SJSA1 (cell line): ENCODE results near the gene FBXL5. TPM values are rescaled to one million over a fixed set of nuclear protein-coding genes. Genes with fewer than 3 reads are reported as not detected.

ENCODE experiments used
- DNase-seq, 2 experiments: peaks; one replicate each; pipeline ENCODE4 v3.0.0-alpha.2; 2015 to 2020; ENCODE audit warnings: low spot score in 2 of 2, low read depth in 1 of 2
- H3K27ac ChIP-seq: fragments of 250-450 bp; sonication (Bioruptor Pico); 2 replicates; pipeline ENCODE4 v1.5.1; 2020; ENCODE audit warnings: mild to moderate bottlenecking, moderate library complexity
- H3K27me3 ChIP-seq: fragments of 250-450 bp; sonication (Bioruptor Pico); replicated peaks from 2 replicates; pipeline ENCODE4 v1.5.1; 2020; ENCODE audit warnings: mild to moderate bottlenecking, moderate library complexity
- H3K36me3 ChIP-seq: fragments of 250-450 bp; sonication (Bioruptor Pico); 2 replicates; pipeline ENCODE4 v1.5.1; 2020; ENCODE audit warnings: mild to moderate bottlenecking
- H3K4me1 ChIP-seq: fragments of 250-450 bp; sonication (Bioruptor Pico); replicated peaks from 2 replicates; pipeline ENCODE4 v1.6.1; 2021; ENCODE audit warnings: mild to moderate bottlenecking
- H3K4me3 ChIP-seq: fragments of 250-450 bp; sonication (Bioruptor Pico); 2 replicates; pipeline ENCODE4 v1.5.1; 2020; ENCODE audit warnings: mild to moderate bottlenecking
- H3K9me3 ChIP-seq: fragments of 250-450 bp; sonication (Bioruptor Pico); replicated peaks from 2 replicates; pipeline ENCODE4 v1.5.1; 2020; ENCODE audit warnings: mild to moderate bottlenecking
- total RNA-seq: library from RNA; depleted of rRNA; stranded (reverse); fragments of >200 nt; shearing (Covaris generic); gene quantifications from 2 replicates; pipeline ENCODE4 v1.2.3, GENCODE V29; 2014

Gene FBXL5
- total RNA-seq, 1 experiment from 2014 or later: 44.7 TPM

DNA sequence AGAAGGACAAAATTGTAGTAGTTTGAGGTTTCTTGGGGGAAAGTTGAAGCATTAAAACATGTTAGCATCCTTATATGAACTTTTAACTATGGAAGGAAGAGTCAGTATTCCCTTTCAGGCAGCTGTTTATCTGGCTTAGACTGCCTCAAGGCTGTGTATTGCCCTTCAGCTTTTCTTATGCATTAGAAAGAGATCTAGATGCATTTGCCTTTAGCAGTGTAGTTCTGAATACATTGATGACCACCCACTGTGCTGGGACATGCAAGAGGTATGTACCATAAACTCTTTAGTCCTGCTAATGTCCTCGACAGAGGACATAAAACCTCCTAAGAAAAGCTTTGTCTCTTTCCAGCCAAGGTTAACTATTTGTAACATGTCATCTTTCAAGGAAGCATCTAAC is 29.3 kb upstream of the FBXL5 start:
- Histone ChIP-seq H3K9me3 (no peaks in the 10 kb centered on the region), H3K36me3 (peaks cover 36% of the 10 kb centered on the region), H3K4me1 (peaks cover 14% of the 10 kb centered on the region), H3K4me3 (no peak overlapping the region), H3K27ac (no peak overlapping the region), H3K27me3 (no peaks in the 10 kb centered on the region)
- no peak for DNase-seq

DNA sequence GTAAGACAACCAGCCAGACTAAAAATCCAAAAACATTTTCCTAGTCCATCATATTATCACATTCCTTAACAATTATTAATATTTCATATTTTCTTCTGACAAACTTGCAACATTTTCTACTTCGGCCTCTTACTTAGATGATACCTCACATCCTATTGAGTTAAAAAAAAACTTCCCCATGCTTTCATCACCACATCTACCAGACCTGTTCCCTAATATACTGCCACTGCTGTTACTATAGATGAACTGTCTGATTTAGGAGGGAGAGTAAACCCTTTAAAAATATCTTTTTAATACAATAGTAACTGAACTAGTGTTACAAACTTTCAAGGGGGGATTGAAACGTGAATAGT is 28.0 kb upstream of the FBXL5 start:
- Histone ChIP-seq H3K4me3 (no peak overlapping the region; the same call in 1 of the 2 replicates), H3K4me1 (peaks cover 10% of the 10 kb centered on the region), H3K27ac (0 out of 2 replicates have a peak overlapping the region, but pooled peaks have one; percentile 91), H3K9me3 (no peaks in the 10 kb centered on the region), H3K27me3 (no peaks in the 10 kb centered on the region), H3K36me3 (peaks cover 36% of the 10 kb centered on the region)
- DNase-seq: no peak

DNA sequence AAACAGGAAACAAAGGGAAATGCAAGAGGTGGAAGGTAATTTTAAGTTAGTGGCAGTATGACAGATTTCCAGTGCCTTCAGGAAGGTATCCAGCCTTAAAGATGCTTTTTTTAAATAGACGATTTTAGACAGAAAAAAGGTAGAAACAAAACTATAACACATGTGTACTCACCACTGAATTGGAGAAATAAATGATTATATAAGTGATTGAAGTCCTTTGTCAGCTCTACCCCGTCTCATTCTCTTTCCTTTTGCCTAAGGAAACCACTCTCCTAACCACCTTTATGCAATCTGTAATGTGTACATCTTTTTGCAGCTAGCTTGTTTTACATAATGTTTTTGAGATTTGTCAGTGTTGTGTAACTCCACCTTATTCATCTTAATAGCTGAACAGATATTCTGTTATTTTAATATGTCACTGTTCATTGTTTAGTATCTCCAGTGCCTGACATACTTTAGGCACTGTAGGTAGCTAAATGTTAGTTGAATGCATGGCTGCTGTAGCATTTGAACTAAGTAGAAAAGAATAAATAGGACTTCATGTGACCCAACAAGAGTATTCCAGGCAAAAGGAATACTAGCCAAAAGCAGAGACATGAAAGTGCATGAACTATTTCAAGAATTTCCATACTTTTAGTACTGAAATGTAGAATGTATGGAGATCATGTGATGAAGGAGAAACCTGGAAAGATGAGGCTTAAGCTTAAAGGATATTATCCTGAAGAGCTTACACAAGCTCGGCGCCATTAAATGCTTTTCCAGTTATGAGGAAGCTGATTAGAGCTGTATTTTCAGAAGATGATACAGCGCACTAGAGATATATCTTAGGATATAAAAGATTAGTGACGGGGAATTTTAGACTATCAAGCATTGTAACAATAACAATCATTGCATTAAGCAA is 27.3 kb upstream of the FBXL5 start:
- Histone ChIP-seq H3K4me3 (peak overlapping the region; percentile 59), H3K9me3 (no peaks in the 10 kb centered on the region), H3K27ac (peak overlapping the region; percentile 91), H3K36me3 (peaks cover 36% of the 10 kb centered on the region), H3K27me3 (no peaks in the 10 kb centered on the region), H3K4me1 (peaks cover 13% of the 10 kb centered on the region)
- DNase-seq: no peak

DNA sequence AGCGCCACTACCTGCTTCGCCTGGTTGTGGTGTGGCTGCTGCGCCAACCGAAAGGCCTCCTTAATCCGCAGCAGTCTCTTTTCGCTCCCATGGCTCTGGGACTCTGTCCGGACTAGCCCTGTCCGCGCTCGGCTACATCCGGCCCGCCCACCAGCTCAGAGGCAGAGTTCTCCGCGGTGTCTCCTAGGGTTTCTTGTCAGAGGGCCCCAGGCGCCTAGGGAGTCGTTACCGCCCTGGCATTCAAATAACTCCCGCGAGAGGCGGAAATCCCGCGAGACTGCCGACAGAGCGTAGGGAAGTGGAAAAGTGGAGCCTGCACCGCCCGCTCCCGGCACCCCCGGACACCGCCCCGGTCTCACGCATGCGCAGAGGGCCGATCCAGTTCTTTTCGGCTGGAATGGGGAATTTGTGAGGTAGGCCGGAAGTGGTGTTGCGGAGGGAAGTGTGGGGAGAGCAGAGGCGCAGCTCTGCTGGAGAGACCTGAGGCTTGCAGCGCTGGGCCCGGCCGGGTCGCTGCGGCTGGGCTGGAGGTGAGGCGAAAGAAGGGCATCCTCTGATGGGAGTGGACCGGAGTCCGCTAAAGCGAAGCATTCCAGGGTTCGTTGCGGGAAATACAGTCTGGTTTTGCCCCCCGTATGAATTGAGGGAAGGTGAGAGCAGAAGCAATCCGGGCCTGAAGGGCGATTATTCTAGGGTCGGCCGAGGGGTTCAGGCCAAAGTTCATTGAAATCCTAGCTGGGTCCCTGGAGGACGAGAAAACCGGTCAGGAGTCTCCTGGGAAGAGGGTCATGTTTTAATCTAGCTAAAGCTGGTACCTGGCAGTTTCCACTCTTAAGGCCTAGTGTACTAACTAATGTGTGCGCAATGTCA is 26.4 kb upstream of the FBXL5 start, which contains the start of gene FAM200B:
TSS of gene FAM200B (plus strand) at position 456 of the 870 bp plus-strand sequence. CDS start 5,151 bp downstream, outside the sequence.
- peak; percentile 97 to 98 for DNase-seq
- peak within 1 kb of the TSS; percentile 91 for H3K27ac ChIP-seq
- H3K27me3 ChIP-seq: no peaks in the 10 kb centered on the region
- H3K4me1 ChIP-seq: peaks cover 15% of the 10 kb centered on the region
- H3K4me3 ChIP-seq: peak within 1 kb of the TSS; percentile 59
- H3K36me3 ChIP-seq: peaks cover 36% of the 10 kb centered on the region
- no peaks in the 10 kb centered on the region for H3K9me3 ChIP-seq

DNA sequence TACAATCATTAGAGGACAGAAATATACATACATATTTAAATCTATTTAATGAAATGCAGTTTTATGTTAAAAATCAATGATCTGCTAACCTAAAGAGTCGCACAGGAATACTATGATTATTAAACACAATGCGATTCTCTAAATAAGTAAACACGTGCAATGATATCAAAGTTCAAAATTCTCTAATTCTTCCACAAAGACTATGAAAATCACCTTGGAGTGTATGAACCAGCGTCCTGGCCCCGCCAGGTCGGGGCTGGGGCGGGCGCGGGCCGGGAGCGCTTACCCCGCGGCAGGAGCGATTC is 25.9 kb upstream of the FBXL5 start:
- Histone ChIP-seq H3K27ac (peak overlapping the region; percentile 83), H3K4me1 (peaks cover 15% of the 10 kb centered on the region), H3K27me3 (no peaks in the 10 kb centered on the region), H3K36me3 (peaks cover 30% of the 10 kb centered on the region), H3K4me3 (peak overlapping the region; percentile 59), H3K9me3 (no peaks in the 10 kb centered on the region)
- no peak for DNase-seq

DNA sequence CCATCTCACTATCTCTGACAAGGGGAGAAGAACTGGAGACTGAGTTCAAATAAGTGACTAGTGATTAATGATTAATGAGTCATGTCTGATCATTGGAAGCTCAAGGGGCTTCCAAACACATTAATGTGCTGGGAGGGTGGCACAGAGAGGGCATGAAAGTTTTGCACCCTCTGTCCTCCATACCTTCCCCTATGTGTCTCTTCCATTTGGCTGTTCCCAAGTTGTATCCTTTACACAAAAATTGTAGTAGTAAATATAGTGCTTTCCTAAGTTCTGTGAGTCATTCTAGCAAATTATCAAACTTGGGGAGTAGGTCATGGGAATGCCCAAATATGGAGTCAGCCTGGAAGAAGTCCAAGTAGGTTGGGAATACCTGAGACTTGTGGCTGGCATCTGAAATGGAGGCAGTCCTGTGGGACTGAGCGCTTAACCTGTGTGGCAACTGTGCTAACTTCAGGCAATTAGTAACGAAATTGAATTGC is 22.4 kb upstream of the FBXL5 start:
- Histone ChIP-seq H3K4me1 (peaks cover 6% of the 10 kb centered on the region), H3K4me3 (no peak overlapping the region), H3K27ac (no peak overlapping the region), H3K27me3 (no peaks in the 10 kb centered on the region), H3K36me3 (peaks cover 8% of the 10 kb centered on the region), H3K9me3 (no peaks in the 10 kb centered on the region)
- DNase-seq: no peak

DNA sequence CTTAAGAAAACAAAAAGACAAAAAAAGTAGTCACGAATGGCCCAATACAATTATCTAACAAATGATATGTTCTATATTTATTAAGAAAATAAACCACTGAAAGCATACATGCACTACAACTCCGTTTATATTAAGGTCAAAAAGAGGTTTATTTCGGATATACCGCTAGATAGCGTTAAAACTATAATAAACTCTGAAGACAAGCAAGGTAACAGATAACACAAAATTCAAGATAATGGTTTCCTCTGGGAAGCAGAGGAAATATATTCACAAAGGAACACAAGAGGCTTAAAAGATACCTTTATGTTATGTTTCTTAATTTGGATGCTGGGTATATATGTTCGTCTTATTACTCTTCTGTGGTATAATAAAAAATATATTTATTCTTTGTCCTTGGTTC is 21.7 kb upstream of the FBXL5 start:
- DNase-seq: no peak
- H3K36me3 ChIP-seq: peaks cover 2% of the 10 kb centered on the region; the same call in 1 of the 2 replicates
- H3K4me3 ChIP-seq: no peak overlapping the region
- H3K9me3 ChIP-seq: no peaks in the 10 kb centered on the region
- H3K4me1 ChIP-seq: peaks cover 6% of the 10 kb centered on the region
- no peak overlapping the region for H3K27ac ChIP-seq
- H3K27me3 ChIP-seq: no peaks in the 10 kb centered on the region

DNA sequence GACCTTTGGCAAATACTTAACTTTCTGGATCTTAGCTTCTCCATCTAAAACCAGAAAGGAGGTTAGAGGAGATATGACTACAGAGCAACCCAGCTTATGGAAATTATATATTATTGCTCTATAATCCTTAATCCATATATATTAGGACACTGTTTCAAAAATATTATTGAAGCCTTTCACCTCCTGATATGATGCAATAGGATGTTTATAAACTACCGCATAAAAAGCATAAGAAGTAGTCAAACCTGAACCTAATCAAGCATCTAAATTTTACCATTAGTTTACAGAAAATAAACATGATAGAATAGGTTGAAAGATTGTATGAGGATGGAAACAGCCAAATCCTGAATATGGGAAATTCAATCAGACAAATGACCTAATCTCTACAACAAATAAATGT is 20.9 kb upstream of the FBXL5 start:
- H3K4me1 ChIP-seq: peaks cover 6% of the 10 kb centered on the region
- no peak for DNase-seq
- H3K27ac ChIP-seq: no peak overlapping the region
- H3K4me3 ChIP-seq: no peak overlapping the region
- no peaks in the 10 kb centered on the region for H3K9me3 ChIP-seq
- no peaks in the 10 kb centered on the region for H3K27me3 ChIP-seq
- no peaks in the 10 kb centered on the region; the same call in 1 of the 2 replicates for H3K36me3 ChIP-seq

DNA sequence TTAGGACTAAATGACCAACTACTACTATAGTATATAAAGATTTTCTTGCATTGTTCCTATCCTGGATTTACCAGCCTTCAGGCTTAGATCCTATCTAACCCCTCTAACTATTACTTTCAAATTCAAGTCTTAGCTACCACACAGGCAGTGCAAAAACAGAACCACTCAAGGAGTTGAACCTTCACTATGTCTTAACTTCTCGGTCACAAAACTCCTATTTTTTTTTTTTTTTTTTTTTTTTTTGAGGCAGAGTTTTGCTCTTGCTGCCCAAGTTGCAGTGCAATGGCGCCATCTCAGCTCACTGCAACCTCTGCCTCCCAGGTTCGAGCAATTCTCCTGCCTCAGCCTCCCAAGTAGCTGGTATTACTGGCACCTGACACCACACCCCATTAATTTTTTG is 20.2 kb upstream of the FBXL5 start:
- H3K4me1 ChIP-seq: peaks cover 6% of the 10 kb centered on the region
- DNase-seq: no peak
- H3K9me3 ChIP-seq: no peaks in the 10 kb centered on the region
- H3K4me3 ChIP-seq: no peak overlapping the region
- H3K27ac ChIP-seq: no peak overlapping the region
- H3K36me3 ChIP-seq: no peaks in the 10 kb centered on the region; the same call in 1 of the 2 replicates
- H3K27me3 ChIP-seq: no peaks in the 10 kb centered on the region

DNA sequence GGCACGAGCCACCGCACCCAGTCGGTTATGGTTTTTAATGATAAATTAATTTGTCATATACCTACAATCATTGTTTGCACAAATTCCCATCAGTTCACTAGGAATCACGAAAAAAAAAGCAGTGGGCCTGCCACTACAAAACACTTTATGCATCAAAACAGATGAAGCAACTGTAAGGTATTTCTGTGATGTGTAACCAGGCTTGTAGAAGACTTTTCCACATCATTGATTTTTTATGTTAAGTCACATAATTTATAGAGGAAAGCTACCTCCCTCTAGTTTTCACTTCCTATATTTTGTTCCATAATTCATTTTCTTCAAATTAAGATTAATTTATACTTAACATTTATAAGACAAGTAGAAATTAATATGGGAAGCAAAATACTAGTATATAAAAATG is 19.8 kb upstream of the FBXL5 start:
- no peaks in the 10 kb centered on the region; the same call in 1 of the 2 replicates for H3K36me3 ChIP-seq
- no peaks in the 10 kb centered on the region for H3K27me3 ChIP-seq
- no peak overlapping the region for H3K4me3 ChIP-seq
- H3K27ac ChIP-seq: no peak overlapping the region
- peaks cover 6% of the 10 kb centered on the region for H3K4me1 ChIP-seq
- H3K9me3 ChIP-seq: no peaks in the 10 kb centered on the region
- DNase-seq: no peak

DNA sequence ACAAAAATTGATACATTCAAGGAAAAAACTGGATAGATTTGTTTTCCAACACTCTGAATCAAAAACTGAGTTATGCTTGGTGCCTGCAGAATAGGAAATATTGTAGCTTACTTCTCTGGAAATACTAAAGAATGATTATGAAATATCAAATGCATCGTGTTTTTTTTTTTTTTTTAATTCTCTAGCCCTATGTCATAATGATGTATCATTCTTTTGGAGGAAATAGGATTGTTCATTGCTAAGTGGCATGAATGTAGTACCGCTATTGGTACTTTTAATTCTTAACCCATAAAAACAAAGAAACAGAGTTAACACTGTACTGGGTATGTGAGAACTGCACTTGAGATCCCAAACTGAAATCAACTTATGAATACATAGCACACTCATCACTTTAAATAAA is 18.9 kb upstream of the FBXL5 start:
- Histone ChIP-seq H3K4me1 (peaks cover 6% of the 10 kb centered on the region), H3K27ac (no peak overlapping the region), H3K36me3 (no peaks in the 10 kb centered on the region; the same call in 1 of the 2 replicates), H3K4me3 (no peak overlapping the region), H3K27me3 (no peaks in the 10 kb centered on the region), H3K9me3 (no peaks in the 10 kb centered on the region)
- no peak for DNase-seq

DNA sequence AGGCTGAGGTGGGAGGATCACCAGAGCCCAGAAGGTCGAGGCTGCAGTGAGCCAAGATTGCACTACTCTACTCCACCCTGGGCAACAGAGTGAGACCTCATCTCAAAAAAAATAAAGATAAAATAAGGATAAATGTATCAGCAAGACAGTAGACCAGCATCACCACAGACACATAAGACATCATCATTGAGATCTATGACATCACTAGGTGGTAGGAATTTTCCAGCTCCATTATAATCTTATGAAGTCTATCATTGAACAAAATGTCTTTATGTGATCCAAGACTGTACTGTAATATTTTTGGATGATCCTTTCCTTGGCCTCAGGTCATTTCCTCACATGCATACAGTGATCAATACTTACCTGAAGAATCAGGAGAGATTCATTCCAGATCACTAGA is 18.2 kb upstream of the FBXL5 start:
- no peaks in the 10 kb centered on the region for H3K9me3 ChIP-seq
- H3K4me3 ChIP-seq: no peak overlapping the region
- no peak overlapping the region for H3K27ac ChIP-seq
- no peak for DNase-seq
- H3K27me3 ChIP-seq: no peaks in the 10 kb centered on the region
- peaks cover 6% of the 10 kb centered on the region for H3K4me1 ChIP-seq
- H3K36me3 ChIP-seq: no peaks in the 10 kb centered on the region; the same call in 1 of the 2 replicates

DNA sequence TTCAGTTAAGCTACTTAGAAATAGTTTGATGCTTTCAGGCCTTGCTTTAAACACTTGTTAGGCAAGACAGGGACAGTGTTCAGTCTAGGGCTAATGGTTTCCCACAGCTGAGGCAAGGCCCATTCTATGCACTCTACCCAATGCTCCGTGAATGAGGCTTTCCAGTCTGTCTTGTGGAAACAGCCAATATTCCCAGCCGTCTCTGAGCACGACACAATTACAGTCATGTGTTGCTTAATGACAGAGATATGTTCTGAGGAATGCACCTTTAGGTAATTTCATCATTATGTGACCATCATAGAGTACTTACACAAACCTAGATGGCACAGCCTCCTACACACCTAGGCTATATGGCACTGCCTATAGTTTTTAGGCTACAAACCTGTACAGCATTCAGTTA is 16.9 kb upstream of the FBXL5 start:
- H3K9me3 ChIP-seq: no peaks in the 10 kb centered on the region
- no peaks in the 10 kb centered on the region; the same call in 1 of the 2 replicates for H3K4me1 ChIP-seq
- no peaks in the 10 kb centered on the region for H3K27me3 ChIP-seq
- H3K36me3 ChIP-seq: peaks cover 5% of the 10 kb centered on the region; the same call in 1 of the 2 replicates
- H3K27ac ChIP-seq: no peak overlapping the region
- H3K4me3 ChIP-seq: no peak overlapping the region
- DNase-seq: no peak

DNA sequence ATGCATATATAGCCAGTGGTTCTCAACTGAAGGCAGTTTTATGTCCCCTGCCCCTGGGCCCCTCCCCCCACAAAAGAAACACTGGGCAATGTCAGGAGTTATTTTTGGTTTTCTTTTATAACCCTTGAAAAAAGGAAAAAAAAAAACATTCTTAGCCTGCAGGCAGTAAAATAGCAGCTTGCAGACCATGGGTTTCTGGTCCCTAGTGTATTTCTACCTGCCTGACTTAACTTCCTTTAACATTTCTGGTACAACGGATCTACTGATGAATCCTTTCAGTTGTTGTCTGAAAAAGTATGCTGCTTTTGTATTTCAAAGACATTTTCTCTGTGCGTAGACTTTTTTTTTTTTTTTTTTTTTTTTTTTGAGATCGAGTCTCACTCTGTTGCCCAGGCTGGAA is 15.4 kb upstream of the FBXL5 start:
- Histone ChIP-seq H3K4me3 (no peak overlapping the region), H3K36me3 (peaks cover 7% of the 10 kb centered on the region; the same call in 1 of the 2 replicates), H3K4me1 (peaks cover 4% of the 10 kb centered on the region; the same call in 1 of the 2 replicates), H3K9me3 (no peaks in the 10 kb centered on the region), H3K27me3 (no peaks in the 10 kb centered on the region), H3K27ac (no peak overlapping the region)
- no peak for DNase-seq
